Fibroblast of pulmonary artery (primary cell): ENCODE data around the gene SCIN.
"Not testable (repeated sequence)": the region's sequence is repeated elsewhere in the genome, so short reads cannot be mapped to it uniquely, and the experiment has no call there.

Experiments
- DNase-seq: peaks from one replicate; pipeline ENCODE4 v3.0.0-alpha.2; 2010; ENCODE audit warnings: low read depth
- H3K4me3 ChIP-seq: replicated peaks from 2 replicates; pipeline ENCODE4 v1.5.1; 2011; ENCODE audit warnings: low read depth, mild to moderate bottlenecking, control low read depth, low read length, moderate library complexity
- TF ChIP-seq, protein P1 (sequence below): IDR thresholded peaks from 2 replicates; pipeline ENCODE4 v1.5.1; 2011; ENCODE audit warnings: mild to moderate bottlenecking, control low read depth, low read length, inconsistent platforms; ENCODE audit errors: missing control alignments

SCIN gene

GRCh38 chr7:12570534-12571461 lies at the start of gene SCIN:
TSS of gene SCIN (plus strand) at chr7:12570720. CDS start at chr7:12570787, 67 bp downstream.
- TF ChIP-seq, protein P1, sequence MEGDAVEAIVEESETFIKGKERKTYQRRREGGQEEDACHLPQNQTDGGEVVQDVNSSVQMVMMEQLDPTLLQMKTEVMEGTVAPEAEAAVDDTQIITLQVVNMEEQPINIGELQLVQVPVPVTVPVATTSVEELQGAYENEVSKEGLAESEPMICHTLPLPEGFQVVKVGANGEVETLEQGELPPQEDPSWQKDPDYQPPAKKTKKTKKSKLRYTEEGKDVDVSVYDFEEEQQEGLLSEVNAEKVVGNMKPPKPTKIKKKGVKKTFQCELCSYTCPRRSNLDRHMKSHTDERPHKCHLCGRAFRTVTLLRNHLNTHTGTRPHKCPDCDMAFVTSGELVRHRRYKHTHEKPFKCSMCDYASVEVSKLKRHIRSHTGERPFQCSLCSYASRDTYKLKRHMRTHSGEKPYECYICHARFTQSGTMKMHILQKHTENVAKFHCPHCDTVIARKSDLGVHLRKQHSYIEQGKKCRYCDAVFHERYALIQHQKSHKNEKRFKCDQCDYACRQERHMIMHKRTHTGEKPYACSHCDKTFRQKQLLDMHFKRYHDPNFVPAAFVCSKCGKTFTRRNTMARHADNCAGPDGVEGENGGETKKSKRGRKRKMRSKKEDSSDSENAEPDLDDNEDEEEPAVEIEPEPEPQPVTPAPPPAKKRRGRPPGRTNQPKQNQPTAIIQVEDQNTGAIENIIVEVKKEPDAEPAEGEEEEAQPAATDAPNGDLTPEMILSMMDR = no peak
- DNase-seq = peak; percentile 10
- peak within 1 kb of the TSS; percentile 41 for H3K4me3 ChIP-seq

DNA sequence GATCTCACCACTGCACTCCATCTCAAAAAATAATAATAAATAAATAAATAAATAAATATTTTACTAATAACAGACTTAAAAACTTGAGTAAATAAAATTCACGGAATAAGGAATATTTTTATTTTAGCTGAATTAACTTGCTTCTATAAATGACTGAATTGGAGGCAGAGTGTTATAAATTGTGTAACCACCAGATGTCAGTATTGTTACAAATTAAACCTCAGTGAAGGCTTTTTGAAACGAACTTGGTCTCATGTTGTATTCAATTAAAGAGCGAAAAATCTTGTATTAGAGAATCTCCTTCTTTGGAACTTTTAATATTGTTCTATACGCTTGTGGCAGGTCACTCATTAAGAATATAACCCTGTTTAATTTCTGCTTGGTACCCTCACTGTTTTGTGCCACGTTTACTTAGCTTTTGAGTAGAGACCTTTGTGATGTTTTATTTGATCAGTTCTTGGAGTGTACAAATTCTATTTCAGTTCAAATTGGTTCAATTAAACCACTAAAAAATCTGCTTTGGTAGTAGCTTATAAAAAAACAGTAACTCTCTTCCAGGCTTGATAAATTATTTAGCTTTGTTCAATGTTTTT lies 45.6 kb upstream of the SCIN start:
- TF ChIP-seq, protein P1 = peak; percentile 48
- DNase-seq = peak; percentile 77

DNA sequence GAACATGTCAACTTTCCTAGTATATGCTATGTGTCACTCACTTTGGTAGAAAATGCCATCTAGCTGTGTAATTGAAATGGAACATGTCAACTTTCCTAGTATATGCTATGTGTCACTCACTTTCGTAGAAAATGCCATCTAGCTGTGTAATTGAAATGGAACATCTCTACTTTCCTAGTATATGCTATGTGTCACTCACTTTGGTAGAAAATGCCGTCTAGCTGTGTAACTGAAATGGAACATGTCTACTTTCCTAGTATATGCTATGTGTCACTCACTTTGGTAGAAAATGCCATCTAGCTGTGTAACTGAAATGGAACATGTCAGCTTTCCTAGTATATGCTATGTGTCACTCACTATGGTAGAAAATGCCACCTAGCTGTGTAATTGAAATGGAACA lies 43.8 kb upstream of the SCIN start:
- not testable (repeated sequence) for H3K4me3 ChIP-seq, DNase-seq

More for the DNA sequence above, 45.6 kb upstream of the SCIN start:
- H3K4me3 ChIP-seq = no peak overlapping the region

- DNase-seq, H3K4me3 ChIP-seq: not testable (repeated sequence)
Measured at GRCh38 chr7:12527670-12528069, 42.9 kb upstream of the SCIN start.

DNA sequence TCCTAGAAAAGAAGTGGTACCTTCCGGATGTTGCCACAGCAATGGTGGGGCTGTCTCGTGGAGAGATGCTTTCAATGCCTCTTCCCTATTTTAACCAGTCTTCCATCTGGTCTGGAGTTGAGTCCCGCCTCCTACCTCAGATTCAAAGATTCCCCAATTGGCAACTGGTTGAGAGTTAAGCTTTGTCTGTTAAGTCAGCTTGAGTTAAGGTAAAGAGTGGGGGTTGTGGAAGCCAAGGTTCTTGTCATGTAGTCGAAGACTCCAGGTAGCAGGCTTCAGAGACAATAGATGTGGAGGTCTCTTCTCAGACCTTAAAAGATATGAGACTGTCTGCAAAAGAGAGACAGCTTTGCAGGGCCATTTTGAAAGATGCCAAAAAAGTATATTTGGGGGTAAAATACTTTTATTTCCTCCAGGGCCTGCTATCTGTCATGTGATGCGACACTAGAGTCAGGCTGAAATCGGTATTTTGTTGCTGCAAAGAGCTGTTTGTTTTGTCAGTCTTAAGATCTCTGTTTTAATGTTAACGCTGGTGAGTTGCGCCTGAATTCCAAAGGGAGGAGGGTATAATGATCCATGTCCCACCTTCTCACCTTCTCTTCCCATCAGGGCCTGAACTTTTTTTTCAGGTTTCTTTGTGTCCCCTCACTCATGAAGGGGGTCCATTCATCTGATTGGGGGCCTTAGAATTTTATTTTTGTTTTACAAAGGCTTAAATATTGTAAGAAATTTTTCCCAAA lies 40.4 kb upstream of the SCIN start:
- no peak for DNase-seq
- TF ChIP-seq, protein P1 = no peak
- no peak overlapping the region for H3K4me3 ChIP-seq

DNA sequence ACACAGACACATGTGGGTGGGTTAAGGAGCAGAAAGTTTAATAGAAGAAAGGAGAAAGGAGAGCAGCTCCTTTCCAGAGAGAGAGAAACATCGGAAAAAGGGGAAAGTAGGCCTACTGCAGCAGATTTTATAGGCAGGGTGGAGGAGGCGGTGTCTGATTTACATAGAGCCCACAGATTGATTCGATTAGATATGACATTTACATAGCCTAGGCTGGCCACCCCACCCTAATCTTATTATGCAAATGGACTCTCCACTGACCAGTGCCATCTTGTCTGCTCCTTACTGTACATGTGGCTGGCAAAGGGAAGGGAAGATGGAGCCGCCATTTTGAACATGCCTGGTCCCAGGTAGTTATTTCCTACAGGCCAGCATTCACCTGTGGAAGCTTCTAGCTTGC lies 38.7 kb upstream of the SCIN start:
- H3K4me3 ChIP-seq = no peak overlapping the region
- no peak for DNase-seq
- TF ChIP-seq, protein P1 = no peak

GRCh38 chr7:12534046-12534445 lies 36.5 kb upstream of the SCIN start:
- TF ChIP-seq, protein P1 = no peak
- DNase-seq = no peak
- H3K4me3 ChIP-seq = no peak overlapping the region
